HepG2 (cell line): ENCODE results near the gene CFAP97. TPM values are rescaled to one million over a fixed set of nuclear protein-coding genes. Genes with fewer than 3 reads are reported as not detected.

ENCODE experiments used
- ARNT ChIP-seq: fragments of 450-650 bp; IDR thresholded peaks from 2 replicates; pipeline ENCODE4 v1.6.1; 2017
- HDAC2 ChIP-seq: sonication (generic); formaldehyde crosslinking; IDR thresholded peaks from 2 replicates; pipeline ENCODE4 v1.4.0; 2020; ENCODE audit warnings: missing genetic modification reagents
- HHEX ChIP-seq: IDR thresholded peaks from 2 replicates; pipeline ENCODE4 v1.6.1; 2016; ENCODE audit warnings: control low read depth
- IKZF4 ChIP-seq: sonication (generic); formaldehyde crosslinking; IDR thresholded peaks from 2 replicates; pipeline ENCODE4 v1.5.1; 2020; ENCODE audit warnings: borderline replicate concordance, mild to moderate bottlenecking, low read depth, missing genetic modification reagents; ENCODE audit errors: not compliant biosample characterization
- KMT2B ChIP-seq: IDR thresholded peaks from 2 replicates; pipeline ENCODE4 v1.6.1; 2016; ENCODE audit warnings: missing genetic modification reagents, missing compliant biosample characterization
- MXD4 ChIP-seq: IDR thresholded peaks from 2 replicates; pipeline ENCODE4 v1.6.1; 2016; ENCODE audit warnings: mild to moderate bottlenecking, missing biosample characterization, missing genetic modification reagents
- NFKB2 ChIP-seq: sonication (generic); formaldehyde crosslinking; IDR thresholded peaks from 2 replicates; pipeline ENCODE4 v1.4.0; 2020; ENCODE audit warnings: missing genetic modification reagents, borderline replicate concordance
- NONO ChIP-seq, 2 experiments: fragments of 450-650 bp in 1 of 2; sonication (generic) in 1 of 2; formaldehyde crosslinking in 1 of 2; IDR thresholded peaks in 1 of 2; conservative IDR thresholded peaks in 1 of 2; 2 replicates each; pipeline versions ENCODE4 v1.6.1 to v1.8.0; 2017 to 2022; ENCODE audit warnings: mild to moderate bottlenecking in 1 of 2, missing genetic modification reagents in 1 of 2, moderate library complexity in 1 of 2
- NR1H2 ChIP-seq: sonication (generic); formaldehyde crosslinking; IDR thresholded peaks from 2 replicates; pipeline ENCODE4 v1.8.1; 2022; ENCODE audit warnings: low read depth, missing genetic modification reagents, borderline replicate concordance
- NRL ChIP-seq: sonication (generic); formaldehyde crosslinking; IDR thresholded peaks from 2 replicates; pipeline ENCODE4 v1.5.0; 2020; ENCODE audit warnings: missing genetic modification reagents, mild to moderate bottlenecking, moderate library complexity, borderline replicate concordance
- SETDB1 ChIP-seq: sonication (generic); formaldehyde crosslinking; IDR thresholded peaks from 2 replicates; pipeline ENCODE4 v1.5.1; 2020; ENCODE audit warnings: missing genetic modification reagents, mild to moderate bottlenecking, borderline replicate concordance
- SMAD1 ChIP-seq: sonication (generic); formaldehyde crosslinking; IDR thresholded peaks from 2 replicates; pipeline ENCODE4 v1.4.0; 2020; ENCODE audit warnings: missing genetic modification reagents, low read depth, mild to moderate bottlenecking, borderline replicate concordance
- SMAD3 ChIP-seq: sonication (generic); formaldehyde crosslinking; IDR thresholded peaks from 2 replicates; pipeline ENCODE4 v1.4.0; 2020; ENCODE audit warnings: missing genetic modification reagents
- SP140L ChIP-seq: sonication (generic); formaldehyde crosslinking; IDR thresholded peaks from 2 replicates; pipeline ENCODE4 v1.4.0; 2020; ENCODE audit warnings: missing genetic modification reagents, borderline replicate concordance
- YEATS2 ChIP-seq: sonication (generic); formaldehyde crosslinking; IDR thresholded peaks from 2 replicates; pipeline ENCODE4 v1.4.0; 2020; ENCODE audit warnings: missing genetic modification reagents, borderline replicate concordance
- ZFAT ChIP-seq: sonication (generic); formaldehyde crosslinking; conservative IDR thresholded peaks from 2 replicates; pipeline ENCODE4 v1.8.1; 2023; ENCODE audit warnings: missing genetic modification reagents, inconsistent platforms
- ZIK1 ChIP-seq: sonication (generic); formaldehyde crosslinking; IDR thresholded peaks from 2 replicates; pipeline ENCODE4 v1.5.0; 2020; ENCODE audit warnings: mild to moderate bottlenecking, low read depth, missing genetic modification reagents, borderline replicate concordance
- ZNF296 ChIP-seq: sonication (generic); formaldehyde crosslinking; conservative IDR thresholded peaks from 2 replicates; pipeline ENCODE4 v1.5.0; 2020; ENCODE audit warnings: mild to moderate bottlenecking, missing genetic modification reagents
- ZNF546 ChIP-seq: sonication (generic); formaldehyde crosslinking; conservative IDR thresholded peaks from 2 replicates; pipeline ENCODE4 v1.8.1; 2023; ENCODE audit warnings: mild to moderate bottlenecking, missing genetic modification reagents
- ZNF572 ChIP-seq: sonication (generic); formaldehyde crosslinking; IDR thresholded peaks from 2 replicates; pipeline ENCODE4 v1.5.1; 2020; ENCODE audit warnings: mild to moderate bottlenecking, missing genetic modification reagents
- ZNF766 ChIP-seq: sonication (generic); formaldehyde crosslinking; IDR thresholded peaks from 2 replicates; pipeline ENCODE4 v1.5.0; 2020; ENCODE audit warnings: missing genetic modification reagents, borderline replicate concordance
- ZNF773 ChIP-seq: sonication (generic); formaldehyde crosslinking; IDR thresholded peaks from 2 replicates; pipeline ENCODE4 v1.4.0; 2020; ENCODE audit warnings: missing genetic modification reagents, borderline replicate concordance
- ZNF788 ChIP-seq: sonication (generic); formaldehyde crosslinking; IDR thresholded peaks from 2 replicates; pipeline ENCODE4 v1.5.0; 2020; ENCODE audit warnings: mild to moderate bottlenecking, missing genetic modification reagents, borderline replicate concordance
- polyA plus RNA-seq, 8 experiments: library from polyadenylated mRNA; depleted of rRNA in 3 of 8; stranded (reverse) in 7 of 8; unstranded in 1 of 8; fragments of >200 nt; fragmentation: Illumina TruSeq in 4 of 8; extraction: Trizol in 4 of 8; gene quantifications; 2 replicates each; pipeline versions ENCODE4 v1.2.1 to v1.2.3, GENCODE V29; 2011 to 2016; ENCODE audit warnings: low read depth in 4 of 8, missing spikeins in 1 of 8, mixed read lengths in 1 of 8; ENCODE audit not compliant: insufficient read depth in 1 of 8
- total RNA-seq, 5 experiments: library from RNA; depleted of rRNA; stranded (reverse); fragments of >200 nt; fragmentation: Illumina TruSeq; extraction: Trizol; gene quantifications; 2 replicates each; pipeline ENCODE4 v1.2.3, GENCODE V29; 2016; ENCODE audit warnings: low read depth in 1 of 5
- TF ChIP-seq, protein P1 (sequence below): sonication (generic); formaldehyde crosslinking; IDR thresholded peaks from 2 replicates; pipeline ENCODE4 v1.4.0; 2020; ENCODE audit warnings: missing genetic modification reagents
- TF ChIP-seq, protein P2 (sequence below): IDR thresholded peaks from 2 replicates; pipeline ENCODE4 v1.6.1; 2016; ENCODE audit warnings: mild to moderate bottlenecking, missing biosample characterization, missing genetic modification reagents
- TF ChIP-seq, protein P3 (sequence below): sonication (generic); formaldehyde crosslinking; IDR thresholded peaks from 2 replicates; pipeline ENCODE4 v1.9.0; 2022; ENCODE audit warnings: missing genetic modification reagents, mild to moderate bottlenecking, borderline replicate concordance

CFAP97 gene
- total and polyA plus RNA-seq, 2 of the 13 experiments (the other 11 are each of a cell fraction or from before 2014, with no cell fraction given) = 32.1 to 44.4 TPM

DNA sequence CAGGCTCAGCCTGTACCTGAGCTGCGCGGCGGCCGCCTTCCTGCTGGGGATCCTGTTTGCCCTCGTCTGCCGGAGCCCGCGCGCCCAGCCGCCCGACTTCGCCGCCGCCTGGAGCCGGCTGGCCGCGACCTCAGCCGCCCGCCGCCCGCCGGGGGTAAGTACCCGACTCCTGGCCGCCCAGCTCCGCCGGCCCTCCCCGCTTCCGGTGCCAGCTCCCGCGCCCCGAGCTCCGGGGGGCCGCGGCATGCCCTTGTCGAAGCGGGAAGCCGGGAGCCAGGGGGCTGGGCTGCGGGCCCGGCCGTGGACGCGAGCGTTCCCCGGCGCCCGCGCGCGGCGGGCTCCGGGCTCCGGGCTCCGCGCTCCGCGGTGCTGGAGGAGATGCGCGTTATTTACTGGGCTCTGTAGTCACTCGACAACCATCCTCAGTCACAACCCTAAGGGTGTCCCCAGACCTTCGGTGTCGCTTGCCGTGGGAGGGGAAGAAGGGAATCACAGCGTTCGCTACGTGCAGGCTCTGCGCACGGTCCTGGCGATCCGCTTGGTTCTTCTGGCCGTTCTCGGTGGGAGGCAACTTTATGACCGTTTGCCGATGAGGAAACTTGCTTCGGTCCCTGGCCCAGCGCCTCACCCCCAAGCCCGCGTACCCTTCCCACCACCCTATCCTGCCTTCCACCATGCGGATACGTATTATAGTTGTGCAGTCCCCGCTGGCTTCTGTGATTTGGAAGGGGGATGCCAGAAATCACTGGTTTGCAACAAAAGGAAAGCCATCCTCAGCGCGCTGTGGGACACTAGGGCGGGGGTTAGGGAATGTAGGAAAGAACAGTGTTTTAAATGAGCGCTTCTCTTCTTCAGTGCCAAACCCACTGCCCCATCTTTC is 6.5 kb upstream of the CFAP97 start (continued):
- TF ChIP-seq SP140L (CRISPR knock-in tag) = no peak
- no peak for TF ChIP-seq IKZF4
- TF ChIP-seq, protein P1, sequence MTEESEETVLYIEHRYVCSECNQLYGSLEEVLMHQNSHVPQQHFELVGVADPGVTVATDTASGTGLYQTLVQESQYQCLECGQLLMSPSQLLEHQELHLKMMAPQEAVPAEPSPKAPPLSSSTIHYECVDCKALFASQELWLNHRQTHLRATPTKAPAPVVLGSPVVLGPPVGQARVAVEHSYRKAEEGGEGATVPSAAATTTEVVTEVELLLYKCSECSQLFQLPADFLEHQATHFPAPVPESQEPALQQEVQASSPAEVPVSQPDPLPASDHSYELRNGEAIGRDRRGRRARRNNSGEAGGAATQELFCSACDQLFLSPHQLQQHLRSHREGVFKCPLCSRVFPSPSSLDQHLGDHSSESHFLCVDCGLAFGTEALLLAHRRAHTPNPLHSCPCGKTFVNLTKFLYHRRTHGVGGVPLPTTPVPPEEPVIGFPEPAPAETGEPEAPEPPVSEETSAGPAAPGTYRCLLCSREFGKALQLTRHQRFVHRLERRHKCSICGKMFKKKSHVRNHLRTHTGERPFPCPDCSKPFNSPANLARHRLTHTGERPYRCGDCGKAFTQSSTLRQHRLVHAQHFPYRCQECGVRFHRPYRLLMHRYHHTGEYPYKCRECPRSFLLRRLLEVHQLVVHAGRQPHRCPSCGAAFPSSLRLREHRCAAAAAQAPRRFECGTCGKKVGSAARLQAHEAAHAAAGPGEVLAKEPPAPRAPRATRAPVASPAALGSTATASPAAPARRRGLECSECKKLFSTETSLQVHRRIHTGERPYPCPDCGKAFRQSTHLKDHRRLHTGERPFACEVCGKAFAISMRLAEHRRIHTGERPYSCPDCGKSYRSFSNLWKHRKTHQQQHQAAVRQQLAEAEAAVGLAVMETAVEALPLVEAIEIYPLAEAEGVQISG (CRISPR knock-in tag) = no peak
- no peak for TF ChIP-seq ZNF296 (CRISPR knock-in tag)
- TF ChIP-seq ZNF572 (CRISPR knock-in tag) = no peak
- TF ChIP-seq, protein P2, sequence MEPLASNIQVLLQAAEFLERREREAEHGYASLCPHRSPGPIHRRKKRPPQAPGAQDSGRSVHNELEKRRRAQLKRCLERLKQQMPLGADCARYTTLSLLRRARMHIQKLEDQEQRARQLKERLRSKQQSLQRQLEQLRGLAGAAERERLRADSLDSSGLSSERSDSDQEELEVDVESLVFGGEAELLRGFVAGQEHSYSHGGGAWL (CRISPR knock-in tag) = no peak
- TF ChIP-seq SMAD1 = no peak
- TF ChIP-seq ZNF773 (CRISPR knock-in tag) = no peak
- TF ChIP-seq, protein P3, sequence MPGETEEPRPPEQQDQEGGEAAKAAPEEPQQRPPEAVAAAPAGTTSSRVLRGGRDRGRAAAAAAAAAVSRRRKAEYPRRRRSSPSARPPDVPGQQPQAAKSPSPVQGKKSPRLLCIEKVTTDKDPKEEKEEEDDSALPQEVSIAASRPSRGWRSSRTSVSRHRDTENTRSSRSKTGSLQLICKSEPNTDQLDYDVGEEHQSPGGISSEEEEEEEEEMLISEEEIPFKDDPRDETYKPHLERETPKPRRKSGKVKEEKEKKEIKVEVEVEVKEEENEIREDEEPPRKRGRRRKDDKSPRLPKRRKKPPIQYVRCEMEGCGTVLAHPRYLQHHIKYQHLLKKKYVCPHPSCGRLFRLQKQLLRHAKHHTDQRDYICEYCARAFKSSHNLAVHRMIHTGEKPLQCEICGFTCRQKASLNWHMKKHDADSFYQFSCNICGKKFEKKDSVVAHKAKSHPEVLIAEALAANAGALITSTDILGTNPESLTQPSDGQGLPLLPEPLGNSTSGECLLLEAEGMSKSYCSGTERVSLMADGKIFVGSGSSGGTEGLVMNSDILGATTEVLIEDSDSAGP (CRISPR knock-in tag) = no peak
- peak; percentile 38; the same call in 1 of the 2 replicates for TF ChIP-seq ZNF788 (CRISPR knock-in tag)
- no peak for TF ChIP-seq ZFAT (CRISPR knock-in tag)
- no peak for TF ChIP-seq MXD4 (CRISPR knock-in tag)
- 0 out of 2 replicates have a peak, but pooled peaks have one; percentile 35 for TF ChIP-seq NFKB2
- TF ChIP-seq NONO (IDR thresholded peaks at IDR 0.05) = no peak
- TF ChIP-seq NONO (CRISPR knock-in tag; conservative IDR thresholded peaks at IDR 0.05) = no peak
- no peak for TF ChIP-seq HHEX
- TF ChIP-seq SETDB1 (CRISPR knock-in tag) = no peak
- TF ChIP-seq NR1H2 = no peak
- TF ChIP-seq SMAD3 (CRISPR knock-in tag) = no peak
- no peak for TF ChIP-seq ARNT
- TF ChIP-seq KMT2B (CRISPR knock-in tag) = no peak
- TF ChIP-seq ZIK1 (CRISPR knock-in tag) = 0 out of 2 replicates have a peak, but pooled peaks have one; percentile 27
- TF ChIP-seq ZNF546 (CRISPR knock-in tag) = 0 out of 2 replicates have a peak, but pooled peaks have one; percentile 9
- TF ChIP-seq YEATS2 (CRISPR knock-in tag) = no peak
- TF ChIP-seq NRL (CRISPR knock-in tag) = no peak
- no peak for TF ChIP-seq ZNF766 (CRISPR knock-in tag)
- TF ChIP-seq HDAC2 = peak; percentile 11; the same call in 1 of the 2 replicates
